Vagina (tissue), 2 donors: ENCODE results near the gene RET.

Experiments used
- POLR2A ChIP-seq, 2 donors: fragments of 450-650 bp; IDR thresholded peaks; one replicate each; pipeline ENCODE4 v1.6.1; 2017; ENCODE audit warnings: antibody characterized with exemption in 2 of 2, mild to moderate bottlenecking in 2 of 2, moderate library complexity in 2 of 2
- POLR2AphosphoS5 ChIP-seq, 2 donors: sonication (generic); formaldehyde crosslinking; IDR thresholded peaks; one replicate each; pipeline ENCODE4 v1.9.0; 2017; ENCODE audit warnings: antibody characterized with exemption in 2 of 2, mild to moderate bottlenecking in 2 of 2, low read depth in 1 of 2; ENCODE audit not compliant: insufficient read depth in 1 of 2

DNA sequence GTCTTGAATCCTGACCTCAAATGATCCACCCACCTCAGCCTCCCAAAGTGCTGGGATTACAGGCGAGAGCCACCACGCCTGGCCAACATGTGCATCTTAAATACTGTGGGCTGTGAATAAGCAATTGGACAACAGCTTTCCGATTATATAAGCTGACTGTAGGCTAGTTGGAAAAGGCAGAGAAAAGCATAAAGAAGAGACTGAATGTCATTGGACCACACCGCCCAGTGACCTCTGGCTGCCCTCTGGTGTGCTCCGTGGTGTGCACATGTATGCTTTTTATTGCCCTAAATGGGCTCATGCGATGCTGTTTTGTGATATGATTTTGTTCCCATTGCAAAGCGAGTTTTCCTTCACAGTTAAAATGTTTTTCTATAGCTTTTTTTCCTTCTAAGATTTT is 46.0 kb downstream of the RET start:
- no peak for TF ChIP-seq POLR2A (IDR thresholded peaks at IDR 0.05)
- TF ChIP-seq POLR2AphosphoS5 (IDR thresholded peaks at IDR 0.05; ENCODE audit: insufficient read depth in 1 of 2, low read depth in 1 of 2) = no peak
